ENCODE results near the gene MFSD6L.
"Not testable (repeated sequence)": the region's sequence is repeated elsewhere in the genome, so short reads cannot be mapped to it uniquely, and the experiment has no call there.

The MFSD6L gene

DNA sequence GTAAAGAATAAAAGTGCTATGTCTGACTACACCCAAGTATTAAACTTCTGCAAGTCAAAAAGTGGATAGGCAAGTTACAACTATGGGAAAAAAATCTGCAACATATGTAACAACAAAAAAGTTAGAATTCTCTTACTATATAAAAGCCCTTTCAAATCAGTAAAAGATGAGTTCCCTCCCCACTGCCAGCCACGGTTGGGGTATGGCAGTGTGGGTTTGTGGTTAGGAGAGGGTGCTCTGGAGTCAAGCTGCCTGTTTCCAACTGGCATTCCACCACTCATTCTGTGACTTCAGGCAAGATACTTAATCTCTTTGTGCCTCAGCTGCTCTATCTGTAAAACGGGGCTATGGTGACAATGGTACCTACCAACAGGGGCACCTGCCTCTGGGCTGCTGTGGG lies 26.6 kb upstream of the MFSD6L start:
- DNase-seq: no peak

DNA sequence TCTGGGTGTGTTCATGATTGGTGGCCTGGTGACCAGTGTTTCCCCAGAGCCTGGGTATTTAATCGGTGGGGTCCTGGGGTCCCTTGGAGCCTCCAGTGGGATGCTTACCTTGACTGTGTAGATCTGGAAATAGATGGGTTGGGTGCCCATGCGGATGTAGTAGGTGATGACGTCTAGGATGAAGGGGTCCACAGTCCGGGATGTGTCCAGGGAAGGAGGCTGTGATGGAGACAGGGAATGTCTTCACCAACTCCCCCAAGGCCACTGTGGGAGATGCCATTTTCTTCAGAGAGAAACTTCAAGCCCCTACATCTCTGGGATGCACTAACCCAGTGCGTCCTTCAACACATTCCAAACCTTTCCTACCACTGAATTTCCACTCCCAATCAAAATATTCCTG lies 24.1 kb upstream of the MFSD6L start:
- no peak for DNase-seq

DNA sequence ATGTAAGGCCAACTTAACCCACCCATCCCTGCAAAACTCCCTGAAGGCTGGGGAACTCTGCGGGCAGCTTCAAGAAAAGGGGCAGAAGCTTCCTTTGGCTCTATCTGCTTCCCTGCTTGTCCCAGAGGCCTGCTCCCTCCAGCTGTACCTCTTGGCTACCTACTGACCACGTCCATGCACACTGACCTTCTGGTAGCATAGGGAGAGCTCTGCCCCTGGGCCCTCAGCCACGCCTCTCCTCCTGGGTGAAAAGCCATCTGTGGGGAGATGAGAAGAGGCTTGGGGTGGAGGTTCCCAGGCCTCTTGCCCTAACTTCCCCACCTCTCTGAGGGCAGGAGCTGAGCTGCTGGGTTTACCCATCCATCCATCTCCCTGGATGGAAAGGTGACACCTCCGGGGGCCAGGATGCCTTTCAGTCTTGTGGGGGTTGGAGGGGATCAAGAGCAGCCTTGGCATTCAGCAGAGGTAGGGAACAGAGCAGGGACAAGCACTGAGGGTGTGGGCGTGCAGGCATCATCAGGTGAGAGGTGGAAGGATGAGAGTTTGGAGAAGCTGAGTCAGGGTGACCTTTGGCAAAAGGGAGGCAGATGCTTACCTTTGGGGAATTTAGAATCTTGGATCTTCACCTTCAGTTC lies 23.4 kb upstream of the MFSD6L start:
- no peak for DNase-seq

DNA sequence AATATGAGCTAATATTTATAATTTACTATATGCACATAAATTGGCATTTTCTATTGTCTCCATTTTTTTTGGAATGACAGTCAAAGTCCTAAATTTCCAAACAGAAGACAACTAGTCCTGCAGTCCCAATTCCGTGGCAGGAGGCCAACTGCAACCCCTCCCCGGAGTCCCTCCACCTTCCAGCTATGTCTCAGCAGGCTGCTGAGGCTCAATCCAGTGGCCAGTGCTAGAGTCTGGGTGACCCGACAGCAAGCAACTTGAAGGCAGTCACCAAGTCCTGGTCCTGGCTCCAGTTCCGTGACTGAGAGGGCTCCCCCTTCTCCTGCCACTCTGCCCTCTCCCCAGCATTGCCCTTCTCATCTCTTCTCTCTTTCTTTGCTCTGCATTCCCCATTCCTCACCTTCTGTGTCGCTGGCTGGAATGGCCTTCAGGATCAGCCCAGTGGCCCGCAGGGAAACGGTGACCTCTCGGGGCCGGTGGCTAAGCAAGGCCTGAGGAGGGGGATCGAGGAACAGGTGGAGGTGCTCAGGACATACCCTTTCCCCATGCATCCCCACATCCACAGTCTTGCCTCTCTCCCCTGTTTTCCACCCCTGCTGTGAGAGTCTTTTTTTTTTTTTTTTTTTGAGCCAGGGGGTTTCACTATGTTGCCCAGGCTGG lies 22.4 kb upstream of the MFSD6L start:
- DNase-seq: no peak

DNA sequence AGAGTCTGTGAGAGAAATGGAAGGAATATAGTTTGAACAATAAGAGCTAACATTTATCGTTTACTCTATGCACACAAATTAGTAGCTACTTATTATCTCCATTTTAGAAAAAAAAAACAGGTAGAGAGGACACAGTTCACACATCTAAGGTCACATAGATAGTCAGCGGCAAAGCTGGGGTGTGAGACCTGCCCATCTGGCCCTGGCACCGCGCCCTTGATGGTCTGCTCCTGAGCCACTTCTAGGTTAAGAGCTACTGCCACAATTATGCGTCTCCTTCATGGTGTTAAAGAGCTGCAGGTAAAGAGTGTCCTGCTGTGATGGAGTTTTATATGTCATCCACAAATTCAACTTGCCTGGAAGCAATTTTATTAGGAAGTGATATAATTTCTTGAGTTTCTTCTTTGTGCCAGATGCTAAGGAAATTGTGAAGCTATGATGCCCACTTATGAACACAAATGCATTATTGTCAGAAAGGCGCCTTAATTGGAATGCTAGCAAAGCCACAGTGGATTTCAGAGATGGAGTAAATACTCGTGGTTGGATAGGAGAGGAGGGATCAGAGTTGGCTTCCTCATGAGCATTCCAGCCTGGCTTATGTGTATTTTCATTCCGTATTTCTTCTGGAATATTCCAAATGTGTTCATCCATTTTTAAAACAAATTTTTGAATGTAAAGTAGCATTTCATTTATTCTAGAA lies 21.3 kb upstream of the MFSD6L start:
- DNase-seq: no peak

DNA sequence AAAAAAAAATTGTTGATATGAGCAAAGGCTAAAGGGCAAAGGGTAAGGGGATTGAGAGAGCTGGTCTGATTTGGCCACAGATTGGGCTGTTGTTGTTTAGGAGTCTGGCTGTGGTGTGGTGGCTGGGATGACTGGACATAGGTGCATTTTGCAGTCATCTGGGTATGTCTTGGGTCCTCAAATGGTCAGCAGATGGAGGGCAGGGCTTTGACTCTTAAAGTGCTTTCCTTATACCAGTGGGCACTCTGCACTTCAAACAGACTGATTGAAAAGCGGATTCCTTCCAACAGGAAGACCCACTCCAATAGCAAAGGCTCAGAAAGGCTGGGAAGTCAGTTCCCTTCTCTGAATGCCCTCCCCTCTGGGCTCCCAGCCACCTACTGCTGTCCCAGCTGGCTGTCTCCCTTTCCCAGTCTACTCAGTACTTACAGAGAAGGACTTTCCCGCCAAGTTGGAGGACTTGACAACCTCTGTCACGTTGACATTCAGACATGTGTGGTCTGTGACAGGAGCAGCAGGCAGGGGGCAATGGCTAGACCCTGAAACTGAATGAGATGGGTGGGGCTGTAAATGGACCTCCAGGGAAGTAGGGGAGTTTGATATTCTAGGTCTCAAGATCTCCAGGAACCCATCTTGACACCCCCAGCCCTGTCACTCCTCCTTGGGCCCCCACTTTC lies 19.6 kb upstream of the MFSD6L start:
- DNase-seq: no peak

DNA sequence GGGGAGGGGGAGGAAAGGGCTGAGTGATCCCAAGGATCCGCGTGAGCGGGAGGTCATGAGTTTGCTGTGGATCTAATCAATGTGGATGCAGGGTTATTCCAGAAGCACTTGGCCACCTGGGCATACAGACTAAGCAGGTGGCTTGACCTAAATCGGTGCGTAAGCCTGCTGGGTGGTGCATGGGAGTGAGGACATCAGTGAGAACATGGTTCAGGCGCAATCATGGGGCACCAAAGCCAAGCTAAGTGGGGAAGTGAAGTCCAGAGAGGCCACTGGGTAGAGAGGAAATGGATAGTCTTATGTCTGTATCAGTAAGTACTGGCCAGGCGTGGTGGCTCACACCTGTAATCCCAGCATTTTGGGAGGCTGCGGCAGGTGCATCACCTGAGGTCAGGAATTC lies 18.9 kb upstream of the MFSD6L start:
- DNase-seq: no peak

DNA sequence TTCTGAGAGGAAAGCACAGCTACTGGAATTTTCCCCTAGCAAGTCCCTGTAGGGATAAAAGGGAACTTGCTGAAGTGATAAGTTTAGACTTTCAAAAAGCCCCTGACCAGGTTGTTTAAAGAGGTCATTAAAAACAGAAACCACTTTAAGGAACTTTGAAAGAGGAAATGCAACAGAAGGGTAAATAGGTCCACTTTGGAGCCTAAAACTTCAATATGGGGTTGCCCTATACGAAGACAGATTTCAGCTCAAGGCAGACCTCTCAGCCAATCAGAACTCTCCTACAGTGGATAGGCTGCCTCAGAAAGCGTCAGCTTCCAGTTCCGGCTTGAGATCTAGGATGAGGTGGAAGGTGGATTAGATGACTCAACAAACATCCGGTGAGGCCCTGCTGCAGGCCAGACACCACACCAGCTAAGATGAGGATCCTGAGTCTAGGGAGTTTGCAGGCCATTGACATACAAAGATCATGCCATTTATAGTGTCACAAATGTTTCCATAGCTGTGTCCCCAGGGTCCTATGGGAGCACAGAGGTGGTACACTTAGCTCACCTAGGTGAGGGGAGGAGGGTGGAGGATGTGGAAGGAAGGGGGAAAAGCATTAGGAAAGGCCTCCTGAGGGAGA lies 7.9 kb upstream of the MFSD6L start:
- DNase-seq: no peak

DNA sequence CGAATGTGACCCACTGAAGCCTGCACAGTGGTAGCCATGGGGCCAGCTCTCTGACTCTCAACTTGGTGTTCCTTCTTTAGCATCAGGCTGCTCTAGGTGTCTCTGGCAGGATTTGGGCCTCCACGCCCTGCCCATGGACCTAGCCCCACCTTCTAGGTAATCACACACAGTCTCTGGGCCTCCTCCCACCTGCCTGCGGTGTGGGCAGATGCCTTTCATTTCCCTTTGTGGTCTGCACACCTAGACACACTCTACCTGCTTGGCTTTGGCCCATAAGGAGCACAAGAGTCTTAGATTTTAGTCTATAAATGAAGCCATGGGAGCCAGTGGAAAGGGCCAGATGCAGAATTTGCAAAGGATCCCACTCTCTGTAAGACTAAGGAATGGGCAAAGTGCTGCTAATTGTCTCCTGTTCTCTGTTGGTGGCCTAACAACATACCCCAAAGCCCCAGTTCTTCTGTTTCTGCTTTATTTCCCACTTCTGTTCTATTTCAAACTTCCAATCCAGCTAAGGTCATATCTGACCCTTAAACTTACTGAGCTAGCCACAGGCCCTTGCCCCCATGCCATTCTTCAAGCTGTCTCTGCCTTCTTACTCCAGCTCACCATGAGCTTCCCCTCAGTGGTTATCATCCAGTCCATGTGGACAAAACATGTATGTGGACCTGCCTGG lies 7.2 kb upstream of the MFSD6L start:
- no peak for DNase-seq

DNA sequence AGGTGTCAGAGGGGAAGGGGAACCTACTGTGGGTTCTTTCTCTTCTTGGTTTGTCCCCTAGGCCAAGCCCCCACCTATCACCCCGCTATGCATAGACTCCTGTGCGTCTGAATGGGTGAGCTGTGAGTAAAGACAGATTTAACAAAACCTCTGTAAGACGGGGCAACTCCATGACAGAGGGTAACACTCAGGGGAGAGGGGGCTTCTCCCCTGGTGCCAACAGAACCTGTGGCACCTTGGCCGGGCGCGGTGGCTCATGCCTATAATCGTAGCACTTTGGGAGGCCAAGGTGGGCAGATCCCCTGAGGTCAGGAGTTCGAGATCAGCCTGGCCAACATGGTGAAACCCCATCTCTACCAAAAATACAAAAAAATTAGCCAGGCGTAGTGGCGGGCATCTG lies 6.2 kb upstream of the MFSD6L start:
- DNase-seq: not testable (repeated sequence)

DNA sequence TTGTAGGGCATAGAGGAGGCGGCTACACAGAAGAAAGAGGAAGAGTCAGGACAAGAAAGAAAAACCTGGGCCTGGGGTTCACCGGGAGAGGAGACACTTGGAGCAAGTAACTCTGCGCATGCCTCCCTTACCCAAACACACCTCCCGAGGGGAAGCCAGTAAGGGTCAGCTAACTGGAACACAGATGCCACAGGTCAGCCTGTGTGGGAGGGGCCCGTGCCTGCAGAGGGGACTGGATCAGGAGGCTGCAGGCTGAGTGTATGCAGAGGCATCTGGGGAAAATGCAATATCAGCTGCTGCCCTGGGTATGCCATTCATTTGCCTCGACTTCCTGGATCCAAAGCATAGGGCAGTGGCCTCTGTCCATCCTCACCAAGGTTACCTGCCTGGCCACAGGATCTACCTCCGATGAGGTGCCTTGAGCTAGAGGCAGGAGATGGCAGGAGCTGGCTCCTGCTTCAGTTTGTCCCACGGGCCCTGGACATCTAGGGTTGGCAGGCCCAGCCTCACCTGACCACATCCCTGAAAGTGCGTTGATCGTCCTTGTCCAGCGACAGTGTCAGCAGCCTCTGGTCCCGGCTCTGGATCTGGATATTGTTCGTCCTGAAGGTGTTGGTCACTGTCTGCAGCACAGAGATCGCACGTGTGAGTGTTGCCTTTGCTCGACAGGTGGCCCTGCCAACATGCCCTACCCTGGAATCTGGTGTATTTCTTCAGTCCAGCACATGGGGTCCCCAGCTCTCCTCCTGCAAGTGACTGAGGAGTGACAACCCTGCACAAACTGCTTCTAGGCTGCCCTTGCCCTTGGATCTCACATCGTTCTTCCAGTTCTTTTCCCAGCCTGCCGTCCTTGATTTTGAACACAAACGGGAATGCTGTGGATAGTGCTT lies 4.6 kb upstream of the MFSD6L start:
- no peak for DNase-seq

DNA sequence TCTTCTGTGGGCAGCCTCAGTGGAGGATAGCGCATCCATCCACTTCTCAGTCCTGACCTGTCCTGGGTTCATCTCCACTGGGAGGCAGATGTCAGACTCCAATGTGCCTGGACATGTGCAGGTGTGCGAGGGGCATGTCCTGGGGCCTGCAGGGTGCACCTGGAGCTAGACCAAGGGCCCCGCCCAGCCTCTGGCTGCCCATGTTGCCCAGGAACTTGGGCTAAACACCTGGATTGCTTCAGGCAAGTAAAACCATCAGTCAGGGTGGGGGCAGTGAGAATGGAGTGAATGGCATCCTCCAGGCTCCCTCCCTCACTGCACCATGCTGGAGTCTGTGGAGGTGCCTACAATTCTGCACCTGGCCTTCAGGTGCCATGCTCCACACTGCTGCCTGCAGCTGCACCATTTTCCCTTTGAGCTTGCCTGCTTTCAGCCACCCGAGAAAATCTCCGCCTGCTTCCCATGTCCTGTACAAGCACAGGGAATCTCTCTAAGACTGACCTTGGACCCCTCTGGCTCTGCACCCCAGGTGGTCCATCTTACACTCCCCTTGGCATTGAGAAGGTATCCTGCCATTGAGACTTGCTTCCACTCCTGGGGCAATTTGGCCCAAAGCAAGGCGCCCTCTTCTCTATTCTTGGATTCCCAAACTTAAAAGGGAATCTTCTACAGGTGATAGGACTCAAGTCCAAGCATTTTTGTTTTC lies 2.1 kb upstream of the MFSD6L start:
- no peak for DNase-seq

DNA sequence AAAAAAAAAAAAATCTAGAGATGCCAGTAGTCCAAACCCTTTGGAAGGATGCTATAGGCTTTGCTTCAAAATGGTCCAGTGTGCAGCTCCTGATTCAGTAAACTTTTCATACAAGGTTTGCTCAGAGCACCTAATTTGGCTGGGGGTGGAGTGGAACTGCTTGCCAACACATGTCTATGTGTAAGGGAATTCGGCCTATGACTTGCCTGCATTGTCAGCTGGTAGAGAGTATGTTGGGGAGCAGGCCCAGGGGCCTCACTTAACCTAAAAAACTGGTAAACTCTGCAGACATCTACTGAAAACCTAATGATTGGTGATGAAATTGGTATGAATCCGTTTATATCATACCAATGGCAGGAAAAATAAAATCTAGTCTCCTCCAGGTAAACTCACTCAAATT lies 1.5 kb upstream of the MFSD6L start:
- no peak for DNase-seq

DNA sequence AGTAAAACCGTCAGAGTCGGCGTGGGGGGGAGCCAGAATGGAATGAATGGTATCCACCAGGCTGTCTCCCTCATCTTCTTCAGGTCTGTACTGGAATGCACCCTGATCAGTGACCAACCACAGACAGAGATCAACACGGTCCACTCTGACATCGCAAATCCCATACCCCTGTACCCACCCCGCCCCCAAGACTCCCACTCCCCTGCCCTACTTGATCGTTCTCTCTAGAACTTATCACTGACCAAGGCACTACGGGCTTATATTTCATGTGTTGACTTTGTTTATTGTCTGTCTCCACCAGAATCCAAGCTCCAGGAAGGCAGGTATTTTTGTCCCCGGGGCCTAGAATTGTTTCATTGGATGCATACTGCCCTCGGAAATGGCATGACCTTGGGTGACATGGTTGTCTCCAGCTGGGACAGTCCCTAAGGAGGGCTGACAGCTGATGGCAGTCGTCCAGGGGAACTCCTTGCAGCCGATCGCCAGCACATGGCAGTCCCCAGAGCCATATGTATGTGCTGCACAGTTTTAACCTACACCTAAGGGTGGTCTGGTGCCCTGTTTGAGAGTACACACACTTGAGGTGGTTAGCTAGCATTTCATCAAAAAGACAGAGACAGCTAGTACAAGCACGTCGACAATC lies 526 bp upstream of the MFSD6L start:
- DNase-seq: no peak

DNA sequence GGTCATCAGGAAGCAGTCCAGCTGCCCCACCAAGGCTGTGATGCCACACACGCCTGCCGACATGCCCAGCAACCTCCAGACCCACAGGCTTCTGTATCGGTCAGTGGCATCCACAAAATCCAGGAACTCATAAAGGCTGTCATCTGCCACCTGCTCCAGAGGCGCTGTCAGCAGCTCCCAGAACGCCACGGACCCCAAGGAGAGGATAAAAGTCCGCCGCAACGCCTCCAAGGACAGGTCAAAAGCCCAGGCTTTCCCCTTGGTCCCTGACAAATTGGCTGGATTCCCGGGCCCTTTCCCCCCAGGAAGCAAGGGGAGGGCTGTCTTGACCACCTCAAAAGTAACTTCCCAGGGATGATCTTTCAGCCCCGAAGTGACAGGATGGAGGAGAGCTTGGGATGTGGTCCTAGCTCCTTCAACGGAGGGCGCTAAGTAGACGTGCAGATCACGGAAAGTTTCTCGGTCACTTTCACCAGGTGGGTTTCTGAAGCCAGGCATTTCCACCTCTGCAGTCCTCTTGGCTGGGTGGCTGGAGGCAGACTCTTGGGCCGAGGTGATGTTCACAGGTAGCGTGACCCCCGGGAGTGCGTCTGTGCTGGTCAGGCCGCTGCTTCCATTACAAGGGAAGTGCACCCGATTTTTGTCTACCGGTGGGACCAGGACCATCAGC lies 854 bp downstream of the MFSD6L start:
- no peak for DNase-seq

DNA sequence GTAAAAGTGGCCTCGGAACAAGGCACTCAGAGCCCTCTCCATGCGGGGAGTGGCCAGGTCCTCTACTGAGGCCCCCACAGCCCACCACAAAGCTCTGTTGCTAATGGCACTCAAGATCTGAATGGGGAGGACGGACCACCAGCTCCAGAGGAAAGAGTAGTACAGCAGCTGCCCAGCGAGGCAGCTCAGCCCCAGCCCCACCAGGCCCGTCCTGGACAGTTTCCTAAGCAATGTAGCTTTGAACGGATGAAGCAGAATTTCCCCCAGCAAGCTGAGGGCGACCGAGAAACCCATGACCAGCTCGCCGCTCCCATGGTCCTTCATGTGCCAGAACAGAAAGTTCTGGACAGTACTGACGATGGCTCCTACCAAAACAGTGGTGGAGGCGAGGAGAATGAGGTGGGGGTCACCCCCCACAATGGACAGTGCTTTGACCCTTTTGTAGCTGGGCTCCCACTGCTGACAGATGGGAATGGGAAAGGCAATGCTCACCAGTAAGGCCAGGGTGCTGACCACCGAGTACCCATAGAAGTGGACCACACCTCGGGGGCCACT lies 1.5 kb downstream of the MFSD6L start:
- no peak for DNase-seq

DNA sequence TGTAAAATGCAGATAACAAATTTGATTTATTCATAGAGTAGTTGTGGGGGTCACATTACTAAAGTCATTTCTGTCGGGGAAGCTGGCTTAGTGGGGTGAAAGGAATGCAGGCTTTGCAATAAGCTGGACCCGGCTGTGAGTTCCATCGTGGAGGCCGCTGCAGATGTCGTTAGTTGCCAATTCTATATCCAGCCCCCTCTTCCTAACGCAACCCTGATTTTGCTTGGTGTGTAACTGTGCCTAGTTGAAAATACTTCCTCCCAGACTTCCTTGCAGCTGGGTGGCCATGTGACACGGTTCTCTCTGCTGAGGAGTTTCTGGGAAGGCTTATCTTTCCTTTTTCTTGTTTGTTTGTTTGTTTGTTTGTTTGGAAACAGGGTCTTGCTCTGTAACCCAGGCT lies 4.5 kb downstream of the MFSD6L start:
- no peak for DNase-seq

DNA sequence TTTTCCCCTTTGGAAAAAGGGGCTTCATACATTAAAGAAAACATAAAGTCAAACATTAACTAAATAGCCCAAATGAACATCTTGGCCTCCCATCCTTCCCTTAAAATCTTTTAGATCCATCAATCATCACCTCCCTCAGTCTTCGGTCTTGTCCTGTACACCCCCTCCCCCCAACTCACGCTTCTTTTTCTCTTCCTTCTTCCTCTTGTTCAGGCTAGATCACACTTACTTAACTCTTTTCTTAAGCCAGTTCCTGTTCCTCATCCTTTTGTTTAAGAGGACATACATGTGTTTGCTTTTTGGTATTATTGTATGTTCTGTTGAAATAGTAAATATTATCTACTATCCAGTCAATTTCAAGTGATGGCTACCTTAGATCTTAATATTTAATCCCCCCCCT lies 5.5 kb downstream of the MFSD6L start:
- no peak for DNase-seq

DNA sequence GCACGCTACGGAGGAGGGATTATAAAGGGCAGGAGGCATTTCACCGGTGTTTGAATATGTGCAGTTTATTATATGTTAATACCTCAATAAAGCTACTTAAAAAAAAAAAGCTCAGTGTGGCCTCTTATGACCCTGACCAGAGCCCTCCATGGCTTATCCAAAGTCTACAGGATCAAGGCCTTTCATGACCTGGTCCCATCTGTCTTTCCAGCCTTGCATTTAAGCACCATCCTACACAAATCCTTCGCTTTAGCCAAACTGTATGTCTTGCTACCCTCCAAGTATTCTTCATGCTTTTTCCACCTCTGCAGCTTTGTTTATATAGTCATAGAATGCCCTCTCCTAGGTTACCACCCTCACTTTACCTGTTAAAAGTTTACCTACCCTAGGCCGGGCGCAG lies 6.5 kb downstream of the MFSD6L start:
- DNase-seq: no peak

DNA sequence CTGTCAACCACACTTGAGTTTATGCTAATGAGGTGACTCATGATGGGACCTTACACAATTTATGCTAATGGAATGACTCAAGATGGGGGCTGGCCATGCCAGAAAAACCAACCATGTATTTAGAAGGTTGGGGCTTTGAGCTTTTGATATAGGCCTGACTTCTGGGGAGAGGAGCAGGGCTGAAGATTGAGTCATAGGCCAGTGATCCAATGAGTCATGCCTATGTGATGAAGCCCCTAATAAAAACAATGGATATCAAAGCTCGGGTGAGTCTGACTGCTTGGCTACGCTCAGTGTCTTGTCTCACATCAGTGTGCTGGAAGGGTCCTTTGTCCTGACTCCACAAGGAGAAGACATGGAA lies 7.3 kb downstream of the MFSD6L start:
- no peak for DNase-seq

Data from activated CD4-positive, CD25-positive, alpha-beta regulatory T cell treated with anti-CD3 and anti-CD28 coated beads, Interleukin-2, amount 50 U/mL, for 72 hours (primary cell).